CD4-positive, alpha-beta T cell treated with Interleukin-10 for 1 hour (primary cell): ENCODE measurements around the gene VDR.

ENCODE experiments used
- DNase-seq: peaks from one replicate; pipeline ENCODE4 v3.0.0-alpha.2; 2020

VDR gene

DNA sequence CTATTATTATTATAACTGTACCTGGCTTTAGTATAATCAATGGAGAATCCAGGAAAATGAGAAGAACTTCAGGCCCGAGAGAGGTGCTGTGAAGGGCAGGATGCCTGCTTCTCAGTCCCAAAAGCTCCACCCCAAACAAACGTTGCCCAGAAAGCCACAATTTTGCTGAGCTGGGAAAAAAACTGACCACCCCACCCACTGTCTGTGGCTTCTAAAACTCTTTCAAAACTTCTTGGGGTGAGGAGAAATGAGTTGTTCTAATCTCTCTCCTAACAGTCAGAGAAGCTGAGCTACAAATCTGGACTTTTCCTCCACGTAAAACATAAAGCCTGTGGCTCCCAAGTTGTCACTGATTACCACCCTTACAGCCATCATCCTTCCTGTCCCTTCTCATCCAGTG is 13.4 kb downstream of the VDR start:
- no peak for DNase-seq

DNA sequence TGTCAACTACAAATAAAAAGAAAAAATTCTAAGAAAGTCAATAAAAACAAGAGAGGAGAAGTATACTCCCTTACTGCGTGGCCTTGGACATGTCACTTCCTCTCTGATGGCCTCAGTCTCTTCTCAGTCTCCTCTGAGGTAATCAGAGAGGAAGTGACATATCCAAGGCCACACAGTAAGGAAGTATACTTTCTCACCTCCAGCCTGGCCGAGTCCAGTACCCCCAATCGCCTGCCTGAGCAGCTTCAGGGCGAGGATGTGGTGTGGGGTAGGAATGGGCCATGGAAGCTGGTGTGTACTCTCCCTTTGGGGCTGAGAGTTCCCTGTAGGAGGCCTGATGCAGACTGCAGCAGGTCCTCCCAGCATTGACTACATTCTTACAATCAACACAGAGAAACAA is 15.8 kb downstream of the VDR start:
- DNase-seq = peak; percentile 48

DNA sequence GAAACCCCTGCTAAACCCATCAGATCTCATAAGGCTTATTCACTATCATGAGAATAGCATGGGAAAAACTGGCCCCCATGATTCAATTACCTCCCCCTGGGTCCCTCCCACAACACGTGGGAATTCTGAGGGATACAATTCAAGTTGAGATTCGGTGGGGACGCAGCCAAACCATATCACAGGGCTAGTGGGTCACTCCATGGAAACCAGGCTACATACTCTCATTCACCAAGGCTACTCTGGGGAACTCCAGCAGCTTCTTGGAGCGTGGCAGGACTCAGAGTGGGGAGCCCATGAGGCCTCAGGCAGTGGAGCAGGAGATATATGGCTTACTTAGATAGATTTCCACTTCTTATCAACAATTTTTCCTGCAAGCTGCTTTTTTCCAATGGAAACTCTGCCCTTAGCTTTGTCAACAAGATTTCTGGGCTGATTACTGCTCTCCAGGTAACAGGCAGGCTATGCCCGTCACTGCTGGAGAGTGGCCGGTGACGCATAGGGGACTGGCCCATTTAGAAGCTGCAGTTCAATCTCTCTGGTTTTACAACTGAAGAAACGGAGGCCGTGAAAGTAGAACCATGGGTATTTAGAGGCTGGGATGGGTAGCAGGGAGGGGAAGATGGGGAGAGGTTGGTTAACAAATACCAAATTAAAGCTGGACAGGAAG is 16.5 kb downstream of the VDR start:
- no peak for DNase-seq

DNA sequence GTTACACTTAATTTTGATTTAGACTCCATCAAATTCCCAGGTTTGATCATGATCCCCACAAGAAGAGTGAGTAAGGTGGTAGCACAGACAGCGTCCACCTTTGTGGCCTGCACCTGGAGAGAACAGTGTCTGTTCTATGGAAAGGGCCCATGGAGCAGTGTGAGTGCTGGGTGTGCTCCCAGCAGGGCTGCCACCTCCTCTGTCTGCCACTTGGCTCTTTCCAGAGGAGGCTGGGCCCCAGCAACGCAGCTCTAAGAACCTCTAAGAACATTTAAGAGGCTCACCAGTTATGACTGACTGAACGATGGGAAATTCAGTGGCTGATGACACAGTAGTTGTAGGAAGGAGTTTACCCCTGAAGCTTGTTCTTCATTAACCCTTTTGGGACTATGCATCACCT is 17.3 kb downstream of the VDR start:
- no peak for DNase-seq

DNA sequence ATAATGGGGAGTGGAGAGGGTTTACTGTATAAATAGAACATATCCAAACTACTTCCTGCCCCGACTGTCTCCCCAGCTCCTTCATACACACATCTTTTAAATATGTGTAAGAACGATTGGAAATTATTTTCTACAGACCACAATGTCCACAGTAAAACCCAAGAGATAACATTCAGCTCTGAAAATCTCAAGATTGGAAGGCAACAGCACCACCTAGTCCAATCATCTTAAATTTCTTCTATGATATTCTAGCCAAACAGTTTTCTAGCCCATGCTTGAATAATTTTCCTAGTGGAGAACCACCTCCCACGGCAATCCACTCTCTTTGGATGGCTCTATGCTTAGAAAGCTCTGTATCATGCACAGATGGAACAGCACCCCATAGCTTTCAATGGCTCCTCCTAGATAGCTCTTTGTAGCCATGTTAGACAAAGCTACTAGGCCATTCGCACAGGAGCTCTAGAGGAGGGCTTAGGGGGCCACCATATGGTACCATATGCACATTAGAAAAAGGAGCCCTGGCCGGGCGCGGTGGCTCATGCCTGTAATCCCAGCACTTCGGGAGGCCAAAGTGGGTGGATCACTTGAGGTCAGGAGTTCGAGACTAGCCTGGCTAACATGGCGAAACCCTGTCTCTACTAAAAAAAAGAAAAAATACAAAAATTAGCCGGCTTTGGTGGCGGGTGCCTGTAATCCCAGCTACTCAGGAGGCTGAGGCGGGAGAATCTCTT is 18.1 kb downstream of the VDR start:
- DNase-seq = no peak

DNA sequence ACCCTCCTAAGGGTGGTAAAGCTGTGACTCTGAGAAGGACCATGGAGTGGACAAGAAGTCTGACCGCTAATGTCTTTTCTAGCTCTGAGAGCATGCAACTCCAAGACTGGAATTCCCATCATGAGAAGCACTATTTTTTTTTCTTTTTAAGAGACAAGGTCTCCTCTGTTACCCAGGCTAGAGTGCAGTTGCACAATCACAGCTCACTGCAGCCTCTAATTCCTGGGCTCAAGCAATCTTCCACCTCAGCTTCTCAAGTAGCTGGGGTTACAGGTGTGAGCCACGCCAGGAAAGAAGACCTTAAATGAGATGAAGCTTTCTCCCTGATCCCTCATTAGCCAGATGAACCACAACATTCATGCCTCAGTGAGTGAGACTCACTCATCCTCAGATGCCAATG is 19.2 kb downstream of the VDR start:
- no peak for DNase-seq

DNA sequence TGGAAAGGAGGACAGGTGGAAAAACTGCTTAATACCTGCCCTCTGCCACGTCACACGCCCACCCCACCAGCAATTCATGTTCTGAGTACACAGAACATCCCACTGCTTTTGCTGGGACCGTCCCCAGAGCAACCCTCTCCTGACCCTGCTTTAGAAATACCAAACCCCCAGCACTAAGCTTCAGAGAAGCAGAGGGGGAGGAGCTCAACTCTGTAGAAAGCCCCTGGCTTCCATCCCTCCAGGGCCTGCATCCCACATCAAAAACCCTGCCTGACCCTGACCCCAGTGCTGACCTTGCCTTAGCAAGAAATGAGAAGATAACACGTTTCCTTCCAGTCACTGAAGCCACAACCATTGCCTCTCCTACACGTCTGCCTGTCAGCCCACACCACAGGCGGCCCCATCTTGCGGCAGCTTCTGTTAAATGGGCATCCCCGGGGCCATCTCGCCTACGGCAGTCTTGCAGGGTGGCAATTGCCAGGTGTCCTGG is 19.7 kb downstream of the VDR start:
- peak; percentile 60 for DNase-seq

DNA sequence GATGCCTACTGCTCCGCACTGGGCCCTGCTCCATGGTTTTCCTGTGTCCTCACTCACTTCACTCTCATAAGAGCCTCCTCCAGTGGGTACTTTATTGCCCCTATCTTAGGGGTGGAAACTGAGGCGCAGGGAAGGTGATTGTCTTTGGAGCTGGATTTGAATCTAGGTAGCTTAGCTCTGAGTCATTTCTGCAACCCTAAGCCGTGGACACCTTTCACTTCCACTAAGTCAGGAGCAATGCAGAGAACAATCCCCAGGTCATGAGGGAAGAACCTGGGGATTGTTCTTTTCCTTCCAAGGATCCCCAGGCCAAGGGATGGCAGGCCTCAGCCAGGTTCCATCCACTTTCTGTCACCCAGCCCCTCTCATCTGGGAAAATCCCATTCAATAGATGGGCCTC is 20.3 kb downstream of the VDR start:
- no peak for DNase-seq

DNA sequence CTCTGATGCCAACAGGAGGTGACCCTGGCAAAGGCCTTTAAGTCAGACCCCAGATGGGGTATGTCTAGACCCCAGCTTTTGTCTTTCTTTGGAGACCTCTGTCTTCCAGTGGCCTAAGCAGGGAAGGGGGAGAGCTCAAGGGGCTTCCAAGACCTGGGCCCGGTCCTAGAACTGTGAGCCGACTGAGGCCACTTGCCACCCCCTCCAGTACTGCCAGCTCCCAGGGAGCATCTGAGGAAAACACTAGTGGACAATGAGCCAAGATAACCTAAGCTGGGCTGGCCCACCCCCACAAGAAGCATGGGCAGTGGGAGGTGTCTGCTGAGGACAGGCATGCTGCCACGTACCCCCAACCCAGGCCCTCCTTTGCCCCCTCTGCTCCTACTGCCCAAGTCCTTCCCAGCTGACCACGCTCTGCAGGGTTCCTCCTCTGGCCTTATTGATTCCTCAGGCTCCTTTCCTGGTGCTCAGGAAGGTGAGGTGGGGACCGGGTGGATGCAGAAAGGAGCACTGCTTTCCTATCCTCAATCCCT is 21.1 kb downstream of the VDR start:
- no peak for DNase-seq

DNA sequence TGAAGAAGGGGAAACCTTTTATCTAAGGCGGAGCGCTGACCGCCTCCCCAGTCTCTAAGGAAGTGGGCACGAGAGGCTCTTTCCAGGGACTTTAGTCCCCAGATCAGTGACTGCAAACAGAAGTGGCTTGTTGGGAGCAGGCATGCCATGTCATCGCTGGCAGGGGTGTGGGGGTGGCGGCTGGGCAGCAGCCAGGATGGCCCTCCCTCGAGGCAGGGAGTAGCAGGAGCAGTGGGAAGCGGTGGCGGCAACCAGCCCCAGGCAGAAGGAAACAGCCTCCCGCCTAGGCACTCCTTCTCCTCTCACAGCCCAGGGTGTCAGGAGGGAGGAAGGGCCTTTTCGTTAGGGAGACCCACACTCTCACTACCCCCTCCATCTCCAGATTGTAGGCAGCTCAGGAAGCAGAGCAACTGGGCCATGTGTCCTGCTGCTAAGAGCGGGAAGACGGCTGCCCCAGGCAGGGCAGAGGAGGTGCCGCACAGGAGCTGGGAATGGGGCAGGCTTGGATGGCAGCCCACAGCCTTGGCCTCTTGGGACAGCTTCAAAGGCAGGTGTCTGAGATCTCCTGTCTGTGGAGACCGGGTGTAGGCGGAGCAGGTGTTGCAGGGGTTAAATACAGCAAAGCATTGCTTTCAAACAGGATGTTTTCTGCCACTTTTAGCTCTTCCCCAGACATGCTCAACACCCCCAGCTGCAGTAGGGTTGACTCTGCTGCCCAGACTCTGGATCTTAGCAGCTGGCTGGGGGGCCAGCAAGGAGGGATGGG is 21.8 kb downstream of the VDR start:
- no peak for DNase-seq

DNA sequence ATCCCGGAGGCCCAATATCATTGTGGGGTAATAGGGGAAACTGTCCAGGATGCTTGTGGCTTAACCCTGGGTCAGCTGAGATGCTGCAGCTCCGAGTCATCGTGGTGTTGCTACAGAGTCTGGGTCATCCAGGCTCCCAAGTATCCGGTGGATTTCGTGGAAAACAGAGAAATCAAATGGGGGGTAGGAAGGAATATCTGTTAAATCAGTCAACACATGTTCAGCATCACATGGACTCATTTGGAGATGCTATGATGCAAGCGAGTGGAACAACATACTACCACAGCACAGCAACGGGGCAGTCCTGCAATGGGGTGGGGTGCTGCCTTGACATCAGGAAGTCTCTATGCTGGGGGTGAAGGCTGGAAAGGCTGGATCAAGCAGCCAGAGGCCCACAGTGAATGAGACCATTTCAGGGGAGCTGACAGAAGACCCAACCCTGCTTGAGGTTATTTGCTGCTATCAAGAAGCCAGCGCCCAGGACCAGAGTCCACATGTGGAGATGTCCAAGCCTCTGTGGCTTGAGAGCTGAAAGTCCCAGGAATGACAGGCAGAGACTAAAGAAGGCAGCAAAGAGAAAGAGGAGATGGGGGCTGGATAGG is 22.9 kb downstream of the VDR start:
- no peak for DNase-seq

DNA sequence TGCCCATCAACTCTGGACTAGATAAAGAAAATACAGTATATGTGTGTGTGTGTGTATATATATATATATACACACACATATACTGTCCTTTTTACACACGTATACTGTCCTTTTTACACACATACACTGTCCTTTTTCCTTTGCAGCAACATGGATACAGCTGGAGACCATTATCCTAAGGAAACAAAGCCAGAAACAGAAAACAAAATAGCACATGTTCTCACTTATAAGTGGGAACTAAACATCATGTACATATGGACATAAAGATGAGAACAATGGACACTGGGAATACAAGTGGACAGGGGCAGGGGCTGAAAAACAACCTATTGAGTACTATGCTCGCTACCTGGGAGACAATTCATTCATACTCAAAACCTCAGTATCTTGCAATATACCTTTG is 23.7 kb downstream of the VDR start:
- DNase-seq = no peak

DNA sequence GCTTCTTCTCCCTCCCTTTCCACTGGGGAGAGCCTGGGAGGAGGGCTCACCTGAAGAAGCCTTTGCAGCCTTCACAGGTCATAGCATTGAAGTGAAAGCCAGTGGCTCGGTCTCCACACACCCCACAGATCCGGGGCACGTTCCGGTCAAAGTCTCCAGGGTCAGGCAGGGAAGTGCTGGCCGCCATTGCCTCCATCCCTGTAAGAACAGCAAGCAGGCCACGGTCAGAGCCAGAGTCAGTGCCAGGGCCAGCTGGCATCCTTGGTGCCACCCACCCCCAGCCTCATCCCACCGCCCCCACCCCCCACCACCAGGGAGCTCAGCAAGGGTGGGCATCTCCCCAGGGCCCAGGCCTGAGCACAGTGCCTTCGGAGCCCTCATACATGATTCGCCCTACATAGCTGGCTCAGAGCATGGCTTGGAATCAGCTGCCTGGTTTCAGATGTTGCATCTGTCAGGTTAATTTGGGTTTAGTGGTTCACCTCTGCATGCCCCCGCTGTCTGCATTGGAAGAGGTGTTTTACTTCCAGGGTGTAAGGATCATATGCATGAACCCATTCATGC is 25.8 kb downstream of the VDR start:
- no peak for DNase-seq

DNA sequence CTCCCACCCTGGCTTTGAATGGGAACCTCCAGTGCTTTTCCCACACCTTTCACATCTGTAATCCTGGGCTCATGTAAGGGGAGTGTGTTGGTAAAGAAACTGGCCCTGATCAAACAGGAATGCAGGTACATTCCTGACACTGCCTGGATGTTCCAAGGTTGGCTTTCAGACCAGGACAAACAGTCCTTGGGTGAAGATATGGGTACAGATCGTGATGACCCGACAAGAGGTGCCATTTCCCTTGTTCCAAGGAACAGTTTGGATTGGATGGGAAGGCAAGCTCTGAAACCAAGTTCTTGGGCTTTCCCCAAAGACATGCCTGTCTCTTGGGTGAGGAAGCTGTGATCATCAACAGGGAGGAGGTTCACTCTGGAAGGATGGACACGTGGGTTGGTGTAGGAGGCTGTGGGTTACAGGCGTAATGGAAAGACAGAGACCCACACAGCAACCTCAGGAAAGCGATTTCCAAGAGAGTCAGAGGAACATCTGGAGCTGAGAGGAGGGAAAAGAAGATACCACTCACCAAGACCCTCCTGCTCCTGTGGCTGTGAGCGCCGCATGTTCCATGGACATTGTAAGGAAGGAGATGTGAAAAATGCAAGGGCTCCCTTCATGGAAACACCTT is 26.4 kb downstream of the VDR start:
- DNase-seq = no peak

DNA sequence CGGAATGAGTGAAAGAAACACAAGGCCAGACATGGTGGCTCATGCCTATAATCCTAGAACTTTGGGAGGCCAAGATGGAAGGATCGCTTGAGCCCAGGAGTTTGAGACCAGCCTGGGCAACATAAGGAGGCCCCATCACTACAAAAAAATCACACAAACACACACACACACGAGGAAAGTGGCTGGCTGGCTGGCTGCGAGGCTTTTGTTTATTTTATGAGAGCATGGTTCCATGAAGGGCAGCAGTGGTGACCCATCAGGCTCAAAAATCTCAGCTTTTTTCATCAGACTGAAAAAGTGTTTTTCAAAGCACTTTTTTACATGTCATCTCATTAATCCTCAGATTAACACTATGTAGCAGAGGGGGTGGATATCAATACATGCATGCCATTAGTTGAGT is 27.7 kb downstream of the VDR start:
- no peak for DNase-seq

DNA sequence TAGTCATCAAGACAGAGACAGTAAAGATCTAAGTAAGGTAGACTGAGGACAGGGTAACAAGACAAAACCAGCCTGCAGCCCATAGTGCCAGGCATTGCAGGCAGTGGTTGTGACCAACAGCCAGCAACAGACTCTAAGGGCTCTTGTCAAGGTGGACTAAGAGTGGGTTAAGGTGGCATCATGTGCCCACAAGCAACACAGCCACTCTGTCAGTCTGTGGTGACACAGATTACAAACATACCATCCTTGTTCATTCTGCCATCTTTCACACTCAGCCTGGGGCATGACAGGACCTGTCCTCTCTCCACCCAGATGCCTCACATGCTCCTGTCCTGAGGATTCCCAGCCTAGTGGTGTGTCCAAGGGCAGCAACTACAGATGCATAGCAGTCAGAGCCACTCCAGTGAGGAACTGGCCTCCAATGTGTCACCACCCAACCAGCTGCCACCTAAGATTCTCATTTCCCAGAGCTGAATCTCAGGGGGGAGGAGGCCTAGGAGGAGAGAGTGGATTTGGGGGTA is 28.3 kb downstream of the VDR start:
- DNase-seq = no peak

DNA sequence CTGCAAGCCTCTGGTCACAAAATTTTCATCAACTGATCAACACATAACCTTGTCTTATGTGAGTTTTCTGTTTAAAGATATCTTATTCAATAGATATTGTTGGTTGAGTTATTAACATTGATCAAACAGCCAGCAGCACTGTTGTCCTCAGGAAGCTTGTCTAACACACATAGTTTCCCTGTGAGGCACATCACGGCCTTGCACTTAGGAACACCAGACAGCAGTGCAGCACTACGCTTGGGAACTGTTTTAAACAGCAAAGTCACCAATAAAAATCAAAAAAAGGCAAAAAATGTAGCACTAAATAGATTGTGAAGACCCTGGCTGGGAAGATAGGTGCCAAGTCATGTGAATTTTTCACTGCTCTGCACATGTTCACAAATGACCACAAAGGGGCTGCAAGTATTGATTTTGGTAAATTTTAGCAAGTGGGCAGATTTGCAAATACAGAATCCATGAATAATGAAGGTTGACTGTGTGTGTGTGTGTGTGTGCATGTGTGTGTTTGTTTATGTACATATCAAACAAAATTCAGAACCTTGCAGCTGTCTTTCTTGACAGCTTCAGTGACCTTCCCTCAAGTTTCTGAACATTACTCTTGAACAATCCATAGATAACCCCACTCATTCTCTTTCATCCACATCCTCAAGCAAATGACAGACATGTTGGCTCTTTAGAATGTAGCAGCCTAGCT is 28.9 kb downstream of the VDR start:
- DNase-seq = no peak

DNA sequence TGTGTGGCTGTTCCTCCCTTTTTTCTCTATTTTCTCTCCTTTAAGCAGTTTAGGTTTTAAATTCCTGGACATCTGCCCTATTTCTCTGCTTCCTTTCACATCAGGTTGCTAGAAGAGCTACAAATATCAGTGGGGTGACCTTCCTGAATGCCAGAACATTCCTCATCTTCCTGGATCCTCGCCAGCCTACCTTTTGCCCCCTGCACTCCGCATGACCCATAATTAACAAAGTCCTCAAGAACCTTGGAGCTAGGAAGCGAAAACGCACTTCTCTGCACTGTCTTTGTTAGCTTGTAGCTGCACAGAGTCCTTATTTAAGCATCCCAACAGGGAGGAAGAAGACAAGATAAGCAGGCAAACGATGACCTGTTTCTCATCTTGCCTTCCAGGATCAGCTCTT is 30.5 kb downstream of the VDR start:
- no peak for DNase-seq

DNA sequence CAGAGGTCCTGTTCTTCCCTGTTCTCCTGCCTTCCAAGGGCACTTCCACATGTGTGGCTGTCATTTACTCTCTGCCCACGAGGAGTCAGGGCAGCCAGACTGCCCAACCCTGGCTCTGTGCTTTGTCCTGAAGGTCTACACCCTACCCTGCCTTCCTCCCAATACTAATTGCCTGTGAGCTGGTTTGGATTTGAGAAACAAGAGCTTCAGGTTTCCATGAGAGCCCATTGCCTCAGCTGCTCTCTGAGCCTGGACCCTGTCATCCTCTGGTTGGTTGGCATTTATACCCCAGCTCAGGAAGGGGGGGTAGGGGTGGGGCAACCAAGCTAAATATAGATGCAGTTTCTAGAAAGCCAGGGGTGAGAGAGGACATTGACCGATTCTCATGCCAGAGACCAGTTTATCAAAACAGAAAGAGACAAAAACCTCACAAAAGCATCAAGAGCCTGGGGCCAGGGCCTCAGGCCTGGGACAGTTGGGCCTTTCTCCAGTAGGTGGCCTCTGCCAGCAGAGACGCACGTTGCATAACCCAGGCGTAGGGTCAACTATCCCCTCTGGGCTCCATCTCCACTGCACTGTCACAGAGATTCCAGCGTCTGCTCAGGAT is 34.5 kb downstream of the VDR start:
- no peak for DNase-seq

DNA sequence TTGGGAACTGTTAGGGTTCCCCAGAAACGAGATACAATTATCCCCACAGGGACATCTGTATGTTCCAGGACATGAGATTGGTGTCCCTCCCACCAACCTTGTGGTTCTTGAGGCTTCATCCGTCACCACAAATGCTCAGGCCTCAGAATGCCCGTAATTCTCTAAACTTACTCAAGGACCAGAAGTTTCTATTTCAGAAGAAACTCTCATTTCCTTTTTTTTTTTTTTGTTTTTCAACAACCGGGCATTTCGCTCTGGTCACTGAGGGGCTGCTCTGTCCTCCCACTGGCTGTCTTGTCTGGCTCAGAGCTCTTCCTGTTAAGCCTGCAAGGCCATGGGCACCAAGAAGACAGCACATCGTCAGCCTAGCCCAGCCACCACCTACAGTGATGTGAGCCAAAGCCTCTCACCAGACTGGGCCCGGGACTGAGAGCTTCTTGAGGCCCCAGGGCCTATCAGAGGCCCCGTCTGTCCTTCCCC is 36.2 kb downstream of the VDR start:
- no peak for DNase-seq

DNA sequence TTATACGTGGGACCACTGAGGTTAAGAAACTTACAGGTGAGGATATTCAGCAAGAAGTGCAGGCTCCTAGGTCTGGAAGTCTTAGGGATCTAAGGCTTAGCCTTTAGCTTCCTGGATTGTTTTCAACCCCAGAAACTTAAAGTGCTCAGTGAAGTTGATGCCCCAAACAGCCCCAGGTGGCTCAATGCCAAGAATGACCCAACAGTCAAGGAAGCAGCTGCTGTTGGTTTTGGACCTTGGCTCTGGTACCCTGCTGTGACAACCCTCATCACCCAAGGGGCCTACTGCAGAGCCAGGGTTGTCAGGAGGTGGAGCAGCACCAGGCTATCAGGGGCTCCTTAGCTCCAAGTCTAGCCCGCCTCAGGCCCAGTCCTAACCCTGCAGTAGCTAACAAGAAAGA is 36.8 kb downstream of the VDR start:
- DNase-seq = no peak
